Central memory CD8-positive, alpha-beta T cell (primary cell): Measurements from ENCODE around the gene RBM20.
A peak's percentile ranks its signal among the peaks of the same experiment; 100 is the strongest.

Experiments used
- ATAC-seq: fragments of 150-1000 bp; cut with Tn5 transposase; replicated peaks from 2 replicates; pipeline ENCODE4 v1.10.0; 2022; ENCODE audit warnings: mild to moderate bottlenecking, moderate FRiP score, moderate number of reproducible peaks; ENCODE audit not compliant: poor library complexity, severe bottlenecking; ENCODE audit errors: extremely low read depth
- DNase-seq, 2 donors: peaks; one replicate each; pipeline ENCODE4 v3.0.0; 2021; ENCODE audit warnings: low spot score in 2 of 2
- H3K27ac Mint-ChIP-seq: one replicate; pipeline ENCODE4 v1.8.0; 2022; ENCODE audit warnings: low read depth, mild to moderate bottlenecking, moderate library complexity, mixed read lengths
- H3K27me3 Mint-ChIP-seq: one replicate; pipeline ENCODE4 v1.8.0; 2022; ENCODE audit warnings: mixed read lengths
- H3K36me3 Mint-ChIP-seq: one replicate; pipeline ENCODE4 v1.8.0; 2022; ENCODE audit warnings: mild to moderate bottlenecking, moderate library complexity, mixed read lengths; ENCODE audit not compliant: insufficient read depth
- H3K4me1 Mint-ChIP-seq: one replicate; pipeline ENCODE4 v1.8.0; 2022; ENCODE audit warnings: mixed read lengths
- H3K4me3 Mint-ChIP-seq: one replicate; pipeline ENCODE4 v1.8.0; 2022; ENCODE audit warnings: mild to moderate bottlenecking, moderate library complexity, mixed read lengths
- H3K9me3 Mint-ChIP-seq: one replicate; pipeline ENCODE4 v1.8.0; 2022; ENCODE audit warnings: mixed read lengths

Gene RBM20

GRCh38 chr10:110750931-110751330, 106.8 kb downstream of the RBM20 start:
- no peaks in the 10 kb centered on the region for H3K27me3 Mint-ChIP-seq
- peak overlapping the region; percentile 22 for H3K27ac Mint-ChIP-seq
- DNase-seq, result no peak
- no peak overlapping the region for H3K4me3 Mint-ChIP-seq
- H3K9me3 Mint-ChIP-seq, result peaks cover 3% of the 10 kb centered on the region
- peaks cover 1% of the 10 kb centered on the region for H3K36me3 Mint-ChIP-seq
- peaks cover 41% of the 10 kb centered on the region for H3K4me1 Mint-ChIP-seq
- ATAC-seq, result peak; percentile 86

- DNase-seq (no peak), ATAC-seq (no peak)
- Mint-ChIP-seq H3K27ac (no peak overlapping the region), H3K36me3 (peaks cover under 1% of the 10 kb centered on the region), H3K27me3 (no peaks in the 10 kb centered on the region), H3K9me3 (peaks cover 3% of the 10 kb centered on the region), H3K4me3 (no peak overlapping the region), H3K4me1 (peaks cover 35% of the 10 kb centered on the region)
Observed at GRCh38 chr10:110751850-110752249, 107.7 kb downstream of the RBM20 start.

DNA sequence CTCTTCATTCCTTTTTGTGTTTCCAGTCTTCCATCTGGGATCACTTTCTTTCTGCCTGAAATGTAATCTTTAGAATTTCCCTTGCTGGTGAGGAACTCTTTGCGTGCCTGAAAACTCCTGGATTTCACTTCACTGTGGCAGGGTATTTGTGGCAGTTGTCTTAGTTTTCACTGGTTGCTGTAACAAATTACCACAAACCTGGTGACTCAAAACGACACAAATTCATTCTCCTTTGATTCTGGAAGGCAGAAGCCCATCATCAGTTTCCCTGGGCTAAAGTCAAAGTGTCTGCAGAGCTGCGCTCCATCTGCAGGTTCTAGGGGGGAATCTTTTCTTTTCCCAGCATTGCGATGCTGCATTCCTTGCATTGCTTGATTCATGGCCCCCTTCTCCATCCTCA, 109.3 kb downstream of the RBM20 start:
- Mint-ChIP-seq H3K36me3 (no peaks in the 10 kb centered on the region), H3K27me3 (no peaks in the 10 kb centered on the region), H3K9me3 (peaks cover 3% of the 10 kb centered on the region), H3K4me1 (peaks cover 23% of the 10 kb centered on the region), H3K27ac (no peak overlapping the region), H3K4me3 (no peak overlapping the region)
- no peak for ATAC-seq
- no peak for DNase-seq

DNA sequence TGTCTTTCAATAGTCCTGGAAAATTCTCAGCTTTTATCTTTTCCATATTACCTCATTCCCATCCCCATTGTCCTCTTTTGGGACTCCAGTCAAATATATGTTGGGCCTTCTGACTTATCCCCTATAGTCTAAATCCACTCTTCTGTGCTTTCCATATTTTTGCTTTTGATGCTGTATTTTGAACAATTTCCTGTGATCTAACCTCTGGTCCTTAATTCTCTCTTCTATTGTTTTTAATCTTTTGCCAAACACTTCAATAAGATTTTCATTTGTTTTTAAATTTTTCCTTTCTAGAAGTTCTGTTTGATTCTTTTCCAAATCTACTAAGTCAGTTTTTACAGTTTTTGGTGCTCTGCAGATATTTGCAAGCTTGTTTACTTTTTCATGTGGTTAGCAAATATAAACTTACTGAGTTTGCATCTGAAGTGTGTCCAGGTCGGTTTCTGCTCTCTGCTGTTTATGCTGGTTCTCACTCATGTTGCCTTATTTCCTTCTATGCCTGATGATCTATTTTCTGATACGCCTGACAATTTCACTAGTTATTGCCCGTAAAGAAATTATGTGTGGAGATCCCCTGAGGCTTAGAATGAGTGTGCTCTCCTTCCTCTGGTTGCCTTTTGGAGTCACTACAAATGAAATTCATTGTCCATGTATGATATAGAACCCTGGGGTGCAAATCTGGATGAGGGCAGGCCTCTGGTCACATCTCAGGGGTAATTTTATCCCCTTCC, 110.4 kb downstream of the RBM20 start:
- Mint-ChIP-seq H3K4me3 (no peak overlapping the region), H3K27ac (no peak overlapping the region), H3K4me1 (peaks cover 23% of the 10 kb centered on the region), H3K36me3 (no peaks in the 10 kb centered on the region), H3K9me3 (no peaks in the 10 kb centered on the region), H3K27me3 (no peaks in the 10 kb centered on the region)
- no peak for DNase-seq
- no peak for ATAC-seq

DNA sequence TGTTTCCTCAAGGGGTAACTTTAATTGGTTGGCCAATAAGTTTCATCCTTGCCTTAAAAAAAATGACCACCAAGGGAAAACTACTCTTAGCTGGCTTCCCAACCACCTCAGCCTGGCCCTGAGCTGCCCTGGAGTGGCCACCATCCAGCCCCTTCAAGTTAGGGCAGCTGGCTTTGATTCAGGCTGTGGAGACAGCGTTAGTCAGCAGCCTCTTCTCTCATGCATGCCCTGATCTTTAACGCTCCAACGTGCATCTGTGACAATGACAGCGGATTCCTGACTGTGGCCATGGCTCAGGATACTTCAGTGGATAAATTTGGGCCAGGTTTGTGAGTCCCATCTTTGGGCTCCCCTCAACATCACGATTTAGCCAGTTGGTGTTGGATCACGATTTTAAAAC, 111.6 kb downstream of the RBM20 start:
- H3K4me1 Mint-ChIP-seq, result peaks cover 19% of the 10 kb centered on the region

GRCh38 chr10:110756876-110757275, 112.7 kb downstream of the RBM20 start:
- H3K4me3 Mint-ChIP-seq, result no peak overlapping the region
- ATAC-seq, result no peak
- no peak overlapping the region for H3K27ac Mint-ChIP-seq

More for the DNA sequence above, 111.6 kb downstream of the RBM20 start:
- no peaks in the 10 kb centered on the region for H3K36me3 Mint-ChIP-seq
- H3K27ac Mint-ChIP-seq, result no peak overlapping the region
- no peak for ATAC-seq
- H3K9me3 Mint-ChIP-seq, result no peaks in the 10 kb centered on the region
- DNase-seq, result no peak
- no peaks in the 10 kb centered on the region for H3K27me3 Mint-ChIP-seq
- no peak overlapping the region for H3K4me3 Mint-ChIP-seq

GRCh38 chr10:110757586-110757985, 113.5 kb downstream of the RBM20 start:
- Mint-ChIP-seq H3K36me3 (no peaks in the 10 kb centered on the region), H3K4me3 (no peak overlapping the region), H3K9me3 (no peaks in the 10 kb centered on the region), H3K27me3 (peaks cover 12% of the 10 kb centered on the region), H3K4me1 (peaks cover 12% of the 10 kb centered on the region), H3K27ac (no peak overlapping the region)
- ATAC-seq (no peak), DNase-seq (no peak)

More at GRCh38 chr10:110756876-110757275, 112.7 kb downstream of the RBM20 start:
- H3K36me3 Mint-ChIP-seq, result no peaks in the 10 kb centered on the region
- H3K9me3 Mint-ChIP-seq, result no peaks in the 10 kb centered on the region
- H3K4me1 Mint-ChIP-seq, result peaks cover 12% of the 10 kb centered on the region
- peaks cover 5% of the 10 kb centered on the region for H3K27me3 Mint-ChIP-seq
- DNase-seq, result no peak

GRCh38 chr10:110758128-110758765, 114.1 kb downstream of the RBM20 start:
- H3K27me3 Mint-ChIP-seq, result peaks cover 19% of the 10 kb centered on the region
- no peak overlapping the region for H3K4me3 Mint-ChIP-seq
- H3K9me3 Mint-ChIP-seq, result no peaks in the 10 kb centered on the region
- H3K4me1 Mint-ChIP-seq, result peaks cover 14% of the 10 kb centered on the region
- H3K27ac Mint-ChIP-seq, result no peak overlapping the region
- H3K36me3 Mint-ChIP-seq, result no peaks in the 10 kb centered on the region
- ATAC-seq, result no peak
- no peak for DNase-seq

DNA sequence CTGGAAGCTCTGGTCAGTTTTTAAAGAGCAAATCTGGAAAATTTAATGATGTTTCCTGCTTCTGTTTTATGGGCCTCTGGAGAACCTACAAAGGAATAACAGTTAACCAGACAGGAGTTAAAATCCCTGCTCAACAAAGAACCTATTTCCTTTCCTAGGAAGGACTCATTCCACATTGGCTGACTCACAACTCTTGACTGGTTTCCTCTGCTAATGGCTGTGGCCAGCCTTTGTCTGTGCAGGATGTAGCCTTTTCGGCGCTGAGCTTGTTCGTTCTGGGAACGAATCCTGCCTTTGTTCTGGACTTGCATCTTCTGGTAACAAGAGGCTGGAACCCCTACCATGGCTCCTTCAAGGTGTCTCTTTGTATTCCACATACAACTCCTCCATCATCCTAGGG, 114.8 kb downstream of the RBM20 start:
- no peak for DNase-seq

GRCh38 chr10:110759523-110759922, 115.4 kb downstream of the RBM20 start:
- DNase-seq (no peak), ATAC-seq (no peak)
- H3K27me3 Mint-ChIP-seq, result peaks cover 31% of the 10 kb centered on the region
- H3K27ac Mint-ChIP-seq, result no peak overlapping the region
- peaks cover 3% of the 10 kb centered on the region for H3K36me3 Mint-ChIP-seq
- H3K4me3 Mint-ChIP-seq, result no peak overlapping the region
- peaks cover 14% of the 10 kb centered on the region for H3K4me1 Mint-ChIP-seq
- H3K9me3 Mint-ChIP-seq, result no peaks in the 10 kb centered on the region

More for the DNA sequence above, 114.8 kb downstream of the RBM20 start:
- no peak for ATAC-seq
- Mint-ChIP-seq H3K27me3 (peaks cover 25% of the 10 kb centered on the region), H3K27ac (no peak overlapping the region), H3K36me3 (peaks cover under 1% of the 10 kb centered on the region), H3K4me1 (peaks cover 17% of the 10 kb centered on the region), H3K9me3 (no peaks in the 10 kb centered on the region), H3K4me3 (no peak overlapping the region)

GRCh38 chr10:110762109-110762848, 118.1 kb downstream of the RBM20 start:
- H3K36me3 Mint-ChIP-seq, result peaks cover 3% of the 10 kb centered on the region
- no peak overlapping the region for H3K4me3 Mint-ChIP-seq
- peaks cover 18% of the 10 kb centered on the region for H3K4me1 Mint-ChIP-seq
- no peaks in the 10 kb centered on the region for H3K9me3 Mint-ChIP-seq
- H3K27ac Mint-ChIP-seq, result no peak overlapping the region
- ATAC-seq (no peak), DNase-seq (no peak)
- peaks cover 35% of the 10 kb centered on the region for H3K27me3 Mint-ChIP-seq

DNA sequence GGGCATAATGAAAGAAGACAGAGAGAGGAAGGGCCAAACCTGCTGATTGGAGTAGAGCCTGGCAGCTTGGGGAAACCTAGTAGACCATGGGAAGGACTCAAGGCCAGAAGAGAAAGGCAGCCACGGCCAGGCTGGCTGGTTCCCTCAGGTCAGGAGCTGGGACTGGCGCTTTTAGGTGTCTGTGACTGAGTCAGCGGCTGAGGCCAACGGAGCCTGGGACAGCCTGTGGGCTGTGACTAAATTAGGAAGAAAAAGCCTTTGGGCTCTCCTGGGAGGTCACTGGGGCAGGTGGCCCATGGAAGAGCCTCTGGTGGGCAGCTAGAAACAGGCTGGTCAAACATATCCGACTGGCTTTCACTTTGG, 118.7 kb downstream of the RBM20 start:
- Mint-ChIP-seq H3K27ac (no peak overlapping the region), H3K4me1 (peaks cover 18% of the 10 kb centered on the region), H3K36me3 (peaks cover 3% of the 10 kb centered on the region), H3K4me3 (no peak overlapping the region), H3K9me3 (no peaks in the 10 kb centered on the region), H3K27me3 (peaks cover 35% of the 10 kb centered on the region)
- ATAC-seq, result no peak
- DNase-seq, result no peak

DNA sequence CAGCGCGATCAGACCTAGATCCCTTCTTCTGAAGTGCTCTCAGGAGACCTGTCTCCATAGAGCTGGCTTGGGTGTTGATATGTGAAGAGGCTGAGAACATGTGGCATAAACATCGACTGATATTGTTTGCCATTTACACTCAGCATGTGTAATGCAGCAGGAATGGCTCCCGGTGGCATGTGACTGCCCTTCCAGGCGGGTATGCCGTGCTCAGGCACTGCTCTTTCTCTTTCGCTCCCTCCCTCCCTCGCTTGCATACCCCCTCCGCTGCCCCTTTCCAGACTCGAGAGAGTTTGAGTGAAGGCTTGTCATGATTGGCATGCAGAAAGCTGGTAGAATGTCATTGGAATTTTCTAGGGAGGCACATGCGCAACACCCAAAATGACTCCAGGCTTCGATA, 120.2 kb downstream of the RBM20 start:
- DNase-seq (no peak), ATAC-seq (no peak)
- no peak overlapping the region for H3K27ac Mint-ChIP-seq
- peak overlapping the region; percentile 50 for H3K4me3 Mint-ChIP-seq
- H3K9me3 Mint-ChIP-seq, result no peaks in the 10 kb centered on the region
- peaks cover 18% of the 10 kb centered on the region for H3K4me1 Mint-ChIP-seq
- peaks cover 35% of the 10 kb centered on the region for H3K27me3 Mint-ChIP-seq
- peaks cover 3% of the 10 kb centered on the region for H3K36me3 Mint-ChIP-seq
